MM.1S (cell line): Measurements from ENCODE around the gene PPAT.

Experiments used
- DNase-seq: peaks from one replicate; pipeline ENCODE4 v3.0.0-alpha.2; 2015
- H2AFZ ChIP-seq: fragments of 300-600 bp; sonication (generic); 2 replicates; pipeline ENCODE4 v1.6.0; 2016; ENCODE audit warnings: antibody characterized with exemption, low read length
- H3F3A ChIP-seq: fragments of 300-600 bp; sonication (generic); 2 replicates; pipeline ENCODE4 v1.6.1; 2016; ENCODE audit warnings: mild to moderate bottlenecking, antibody characterized with exemption, low read length, moderate library complexity, mixed read lengths; ENCODE audit not compliant: insufficient read depth
- H3K27ac ChIP-seq: fragments of 300-600 bp; sonication (generic); 2 replicates; pipeline ENCODE4 v1.5.1; 2016; ENCODE audit warnings: mild to moderate bottlenecking, low read length
- H3K27me3 ChIP-seq: fragments of 300-600 bp; sonication (generic); replicated peaks from 2 replicates; pipeline ENCODE4 v1.6.0; 2016; ENCODE audit warnings: low read length; ENCODE audit not compliant: insufficient read depth
- H3K36me3 ChIP-seq: fragments of 300-600 bp; sonication (generic); replicated peaks from 2 replicates; pipeline ENCODE4 v1.6.1; 2016; ENCODE audit warnings: mild to moderate bottlenecking, low read length, mixed read lengths; ENCODE audit not compliant: insufficient read depth
- H3K4me1 ChIP-seq: fragments of 300-600 bp; sonication (generic); 2 replicates; pipeline ENCODE4 v1.6.1; 2016; ENCODE audit warnings: low read length, mixed read lengths
- H3K4me2 ChIP-seq: fragments of 300-600 bp; sonication (generic); 2 replicates; pipeline ENCODE4 v1.6.0; 2016; ENCODE audit warnings: low read depth, low read length
- H3K4me3 ChIP-seq: fragments of 300-600 bp; sonication (generic); 2 replicates; pipeline ENCODE4 v1.5.1; 2016; ENCODE audit warnings: low read length, mixed read lengths
- H3K79me2 ChIP-seq: fragments of 300-600 bp; sonication (generic); 2 replicates; pipeline ENCODE4 v1.6.1; 2016; ENCODE audit warnings: mixed run types, low read length, mixed read lengths
- H3K9ac ChIP-seq: fragments of 300-600 bp; sonication (generic); 2 replicates; pipeline ENCODE4 v1.6.1; 2016; ENCODE audit warnings: low read length, mixed read lengths
- H3K9me2 ChIP-seq: fragments of 300-600 bp; sonication (generic); replicated peaks from 2 replicates; pipeline ENCODE4 v1.6.1; 2016; ENCODE audit warnings: mild to moderate bottlenecking, low read length, mixed read lengths; ENCODE audit not compliant: insufficient read depth
- H3K9me3 ChIP-seq: fragments of 300-600 bp; sonication (generic); replicated peaks from 2 replicates; pipeline ENCODE4 v1.6.1; 2016; ENCODE audit warnings: mild to moderate bottlenecking, low read length, mixed read lengths; ENCODE audit not compliant: insufficient read depth
- H4K20me1 ChIP-seq: fragments of 300-600 bp; sonication (generic); 2 replicates; pipeline ENCODE4 v1.6.1; 2016; ENCODE audit warnings: mild to moderate bottlenecking, low read length, moderate library complexity, mixed read lengths; ENCODE audit not compliant: insufficient read depth
- CTCF ChIP-seq: fragments of 300-600 bp; sonication (generic); IDR thresholded peaks from 2 replicates; pipeline ENCODE4 v1.5.1; 2016; ENCODE audit warnings: antibody characterized with exemption, low read length, mixed read lengths
- EZH2 ChIP-seq: fragments of 300-600 bp; sonication (generic); optimal IDR thresholded peaks from 2 replicates; pipeline ENCODE3; 2017; ENCODE audit warnings: low read depth, mild to moderate bottlenecking, antibody characterized with exemption, low read length, mixed read lengths
- EZH2phosphoT487 ChIP-seq: fragments of 300-600 bp; sonication (generic); IDR thresholded peaks from 2 replicates; pipeline ENCODE4 v1.6.1; 2018; ENCODE audit warnings: antibody characterized with exemption, low read length

PPAT gene

GRCh38 chr4:56375458-56375857, 60.0 kb downstream of the PPAT start:
- H3K9ac ChIP-seq, result no peak overlapping the region
- TF ChIP-seq EZH2phosphoT487, result no peak
- no peak for TF ChIP-seq EZH2
- no peak for TF ChIP-seq CTCF
- no peaks in the 10 kb centered on the region for H3K9me2 ChIP-seq
- no peak overlapping the region for H3K27ac ChIP-seq
- no peaks in the 10 kb centered on the region for H3K79me2 ChIP-seq
- H3K4me2 ChIP-seq, result no peak overlapping the region
- H3K36me3 ChIP-seq, result no peaks in the 10 kb centered on the region
- no peak for DNase-seq
- H3K4me1 ChIP-seq, result no peaks in the 10 kb centered on the region
- no peaks in the 10 kb centered on the region for H3K9me3 ChIP-seq
- no peak overlapping the region for H3K4me3 ChIP-seq
- H3F3A ChIP-seq, result no peaks in the 10 kb centered on the region
- H2AFZ ChIP-seq, result no peak overlapping the region
- H4K20me1 ChIP-seq, result no peaks in the 10 kb centered on the region
- no peaks in the 10 kb centered on the region for H3K27me3 ChIP-seq

- H3K36me3 ChIP-seq, result no peaks in the 10 kb centered on the region
- no peak overlapping the region for H3K9ac ChIP-seq
- no peaks in the 10 kb centered on the region for H3F3A ChIP-seq
- no peaks in the 10 kb centered on the region for H3K4me1 ChIP-seq
- H3K79me2 ChIP-seq, result no peaks in the 10 kb centered on the region
- no peak overlapping the region for H3K4me3 ChIP-seq
- no peaks in the 10 kb centered on the region for H4K20me1 ChIP-seq
- no peak overlapping the region for H2AFZ ChIP-seq
- H3K27ac ChIP-seq, result no peak overlapping the region
- no peaks in the 10 kb centered on the region for H3K27me3 ChIP-seq
- no peak for DNase-seq
- no peak overlapping the region for H3K4me2 ChIP-seq
- TF ChIP-seq CTCF (no peak), EZH2 (no peak), EZH2phosphoT487 (no peak)
- no peaks in the 10 kb centered on the region for H3K9me3 ChIP-seq
- no peaks in the 10 kb centered on the region for H3K9me2 ChIP-seq
Measured at GRCh38 chr4:56374956-56375355, 60.5 kb downstream of the PPAT start.

GRCh38 chr4:56372774-56373173, 62.6 kb downstream of the PPAT start:
- H3K4me1 ChIP-seq, result no peaks in the 10 kb centered on the region
- H3K4me2 ChIP-seq, result no peak overlapping the region
- no peak overlapping the region for H3K4me3 ChIP-seq
- no peaks in the 10 kb centered on the region for H3K27me3 ChIP-seq
- no peaks in the 10 kb centered on the region for H3K79me2 ChIP-seq
- no peak overlapping the region for H2AFZ ChIP-seq
- no peak overlapping the region for H3K27ac ChIP-seq
- no peak for DNase-seq
- TF ChIP-seq EZH2phosphoT487 (no peak), EZH2 (no peak), CTCF (no peak)
- H3K9me3 ChIP-seq, result no peaks in the 10 kb centered on the region
- H3K9ac ChIP-seq, result no peak overlapping the region
- no peaks in the 10 kb centered on the region for H4K20me1 ChIP-seq
- H3F3A ChIP-seq, result no peaks in the 10 kb centered on the region
- H3K36me3 ChIP-seq, result no peaks in the 10 kb centered on the region
- no peaks in the 10 kb centered on the region for H3K9me2 ChIP-seq
